WI38 (cell line): ENCODE measurements around the gene KRTAP9-6.

Experiments
- H3K4me3 ChIP-seq: 2 replicates; pipeline ENCODE4 v1.5.1; 2011; ENCODE audit warnings: low read depth, mild to moderate bottlenecking, control low read depth, low read length
- CTCF ChIP-seq: IDR thresholded peaks from 2 replicates; pipeline ENCODE4 v1.5.1; 2012; ENCODE audit warnings: low read depth, mild to moderate bottlenecking, control low read depth, low read length

KRTAP9-6 gene

GRCh38 chr17:41304091-41304490, 38.9 kb downstream of the KRTAP9-6 start:
- H3K4me3 ChIP-seq: no peak overlapping the region
- TF ChIP-seq CTCF: no peak

GRCh38 chr17:41307647-41308046, 42.5 kb downstream of the KRTAP9-6 start:
- no peak overlapping the region for H3K4me3 ChIP-seq
- no peak for TF ChIP-seq CTCF

- no peak overlapping the region for H3K4me3 ChIP-seq
Measured at GRCh38 chr17:41308251-41308917, 43.2 kb downstream of the KRTAP9-6 start.

GRCh38 chr17:41308918-41309359, 43.8 kb downstream of the KRTAP9-6 start, which contains the start of gene KRTAP16-1:
Gene KRTAP16-1, minus strand, starts transcription at chr17:41309309. Its CDS starts 56 bp downstream, at chr17:41309253.
- no peak for TF ChIP-seq CTCF
- no peak within 1 kb of the TSS for H3K4me3 ChIP-seq

More at GRCh38 chr17:41308251-41308917, 43.2 kb downstream of the KRTAP9-6 start:
- TF ChIP-seq CTCF: no peak

GRCh38 chr17:41311111-41311510, 45.9 kb downstream of the KRTAP9-6 start:
- no peak for TF ChIP-seq CTCF

GRCh38 chr17:41315204-41315794, 50.1 kb downstream of the KRTAP9-6 start, which contains the start of gene KRTAP17-1:
Gene KRTAP17-1, minus strand, starts transcription at chr17:41315710. Its CDS starts 60 bp downstream, at chr17:41315650.
- H3K4me3 ChIP-seq: no peak within 1 kb of the TSS
- no peak for TF ChIP-seq CTCF

More at GRCh38 chr17:41311111-41311510, 45.9 kb downstream of the KRTAP9-6 start:
- H3K4me3 ChIP-seq: no peak overlapping the region
